HG02798 (cell line): ENCODE results near the gene SPEF1.

Experiments
- ATAC-seq: cut with Tn5 transposase; IDR thresholded peaks from one replicate; pipeline ENCODE4 v1.9.1; 2021; ENCODE audit warnings: mild to moderate bottlenecking; ENCODE audit not compliant: unreplicated experiment, poor library complexity

SPEF1 gene

DNA sequence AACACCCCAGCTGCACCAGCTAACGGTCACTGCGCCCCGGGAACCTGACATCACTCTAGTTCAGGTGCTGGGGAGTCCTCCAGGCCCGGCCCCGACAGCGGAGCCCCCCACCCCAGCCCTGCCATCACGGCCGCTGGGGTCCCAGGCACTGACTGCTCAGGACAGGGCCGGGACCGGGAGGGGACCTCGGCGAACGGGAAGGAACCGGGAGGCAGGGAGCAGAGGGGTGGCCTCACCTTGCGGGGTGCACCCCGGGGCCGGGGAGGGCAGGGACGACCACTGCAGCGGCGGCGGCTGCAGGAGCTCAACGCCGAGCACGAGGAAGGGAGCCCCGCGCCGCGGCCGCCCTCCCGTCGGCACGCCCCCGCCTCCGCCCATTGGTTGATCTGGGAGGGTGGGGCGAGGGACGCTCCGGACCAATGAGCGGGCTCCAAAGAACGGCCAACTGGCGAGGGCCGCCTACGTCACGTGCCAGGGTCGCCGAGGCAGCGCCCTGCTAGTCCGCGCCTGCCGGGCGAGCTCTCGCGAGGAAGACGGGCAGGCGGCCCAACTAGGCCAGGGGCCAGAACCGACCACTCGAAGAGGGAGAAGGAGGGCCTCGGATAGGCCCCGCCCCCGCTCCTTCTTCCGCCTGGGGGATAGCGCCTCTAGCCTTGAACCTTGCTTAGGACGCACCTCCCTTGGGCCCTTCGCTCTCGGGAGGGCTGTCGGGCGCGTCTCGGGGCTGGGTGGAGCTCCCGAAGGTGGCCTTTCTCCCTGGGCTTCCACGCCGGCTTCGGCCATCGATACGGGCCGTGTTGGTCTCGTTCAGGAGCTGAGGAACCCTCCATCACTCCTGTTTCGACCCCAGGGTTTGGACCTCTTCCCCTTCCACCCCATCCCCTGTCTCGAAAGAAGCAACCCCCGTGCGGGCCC is 13.6 kb downstream of the SPEF1 start, which contains the start of gene ADISSP:
Gene ADISSP, minus strand, starts transcription at position 327 of the 915 bp plus-strand sequence. CDS start 7,653 bp downstream, outside the sequence.
- peak; percentile 97 for ATAC-seq

DNA sequence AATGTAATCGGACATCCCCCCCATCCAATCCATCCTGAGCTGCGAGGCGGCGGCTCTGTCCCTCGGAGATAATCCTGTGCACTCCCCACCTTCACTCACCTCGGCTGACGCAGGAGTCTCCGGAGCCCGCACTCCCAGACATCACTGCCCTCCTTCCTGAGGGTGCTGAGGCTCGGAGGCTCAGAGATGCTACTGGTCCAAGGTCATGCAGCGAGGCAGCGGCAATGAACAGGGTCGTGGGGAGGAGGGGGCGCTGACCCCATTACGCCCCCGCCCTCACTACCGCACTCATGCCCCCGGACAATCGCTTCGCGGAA is 14.2 kb downstream of the SPEF1 start:
- ATAC-seq: no peak

DNA sequence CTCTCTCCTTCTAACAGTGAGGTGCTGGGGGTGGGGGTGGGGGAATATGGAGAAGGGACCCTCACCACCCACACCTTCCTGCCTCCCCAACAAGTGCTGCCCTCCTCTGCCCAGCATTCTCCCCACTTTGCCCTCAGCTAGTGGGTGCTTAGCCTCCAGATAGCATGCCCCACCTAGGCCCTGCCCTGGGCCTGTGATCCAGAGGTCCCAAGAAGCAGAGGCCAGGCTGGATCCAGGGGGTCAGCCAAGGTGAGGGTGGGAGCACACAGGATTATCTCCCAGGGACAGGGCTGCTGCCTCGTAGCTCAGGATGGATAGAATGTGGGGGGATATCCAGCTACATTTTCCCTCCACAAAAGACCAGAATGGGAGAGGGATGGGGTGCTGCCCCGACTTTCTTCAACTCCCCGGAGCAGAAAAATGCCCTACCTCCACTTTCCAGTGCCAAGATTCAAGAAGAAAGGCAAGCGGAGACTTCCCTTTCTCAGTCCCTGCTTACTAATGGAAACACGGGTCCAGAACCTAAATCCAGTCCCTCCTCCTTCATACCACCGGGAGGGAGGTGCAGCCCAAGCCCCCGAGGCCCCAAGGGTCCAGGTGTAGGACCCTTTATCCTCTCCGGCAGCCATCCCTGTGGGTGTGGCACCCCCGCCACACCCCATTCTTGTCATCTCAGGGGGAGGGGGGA is 14.7 kb downstream of the SPEF1 start:
- ATAC-seq: no peak

DNA sequence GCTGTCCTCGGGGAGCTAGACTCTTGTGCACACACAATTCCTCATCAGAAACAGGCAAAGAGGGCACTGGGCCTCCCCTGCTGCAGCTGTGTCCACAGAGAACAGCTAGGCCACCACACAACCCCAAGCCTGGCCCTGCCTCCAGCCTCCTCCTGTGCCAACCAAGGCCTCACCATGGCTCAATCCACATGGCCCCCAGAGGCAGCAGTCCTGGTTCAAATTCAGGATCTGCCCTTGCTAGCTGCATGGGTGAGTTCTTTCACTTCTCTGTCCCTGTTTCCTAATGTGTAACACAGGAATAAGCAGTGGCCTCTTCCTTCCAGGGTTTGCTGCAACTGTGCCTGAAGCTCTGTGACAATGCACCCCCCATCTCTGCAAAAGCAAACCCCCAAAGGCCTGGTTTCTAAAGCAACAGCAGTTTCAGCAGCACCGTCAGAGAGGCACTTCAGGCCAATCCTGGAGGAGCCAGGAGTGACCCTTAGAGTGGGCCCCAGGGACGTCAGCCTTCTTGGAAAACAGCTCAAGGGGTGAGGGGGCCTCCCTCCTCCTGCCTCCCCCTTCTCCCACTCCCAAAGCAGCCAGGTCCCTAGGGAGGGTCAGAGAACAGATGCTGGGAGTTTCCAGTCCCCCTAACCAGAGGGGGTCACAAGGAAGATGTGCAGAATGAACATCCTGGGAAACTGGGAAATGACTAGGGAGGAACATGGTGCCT is 15.9 kb downstream of the SPEF1 start:
- ATAC-seq: no peak

DNA sequence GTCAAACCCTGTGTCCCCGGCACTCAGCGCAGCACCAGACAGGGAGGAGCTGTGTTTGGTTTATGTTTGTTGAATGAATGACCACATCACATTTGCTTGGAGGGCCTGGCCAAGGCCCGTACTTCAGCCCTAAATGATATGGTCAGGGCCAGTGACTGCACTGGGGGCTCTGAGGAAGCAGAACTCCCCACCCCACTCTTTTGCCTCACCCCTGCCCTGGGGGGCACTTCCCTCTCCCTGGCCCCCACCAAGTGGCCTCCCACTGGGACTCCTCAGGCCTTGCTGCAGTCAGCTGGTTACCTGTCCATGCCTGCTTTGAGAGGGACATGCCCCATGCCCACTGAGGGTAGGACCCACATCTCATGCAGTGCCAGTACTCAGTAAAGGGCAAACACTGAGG is 16.6 kb downstream of the SPEF1 start:
- ATAC-seq: no peak

DNA sequence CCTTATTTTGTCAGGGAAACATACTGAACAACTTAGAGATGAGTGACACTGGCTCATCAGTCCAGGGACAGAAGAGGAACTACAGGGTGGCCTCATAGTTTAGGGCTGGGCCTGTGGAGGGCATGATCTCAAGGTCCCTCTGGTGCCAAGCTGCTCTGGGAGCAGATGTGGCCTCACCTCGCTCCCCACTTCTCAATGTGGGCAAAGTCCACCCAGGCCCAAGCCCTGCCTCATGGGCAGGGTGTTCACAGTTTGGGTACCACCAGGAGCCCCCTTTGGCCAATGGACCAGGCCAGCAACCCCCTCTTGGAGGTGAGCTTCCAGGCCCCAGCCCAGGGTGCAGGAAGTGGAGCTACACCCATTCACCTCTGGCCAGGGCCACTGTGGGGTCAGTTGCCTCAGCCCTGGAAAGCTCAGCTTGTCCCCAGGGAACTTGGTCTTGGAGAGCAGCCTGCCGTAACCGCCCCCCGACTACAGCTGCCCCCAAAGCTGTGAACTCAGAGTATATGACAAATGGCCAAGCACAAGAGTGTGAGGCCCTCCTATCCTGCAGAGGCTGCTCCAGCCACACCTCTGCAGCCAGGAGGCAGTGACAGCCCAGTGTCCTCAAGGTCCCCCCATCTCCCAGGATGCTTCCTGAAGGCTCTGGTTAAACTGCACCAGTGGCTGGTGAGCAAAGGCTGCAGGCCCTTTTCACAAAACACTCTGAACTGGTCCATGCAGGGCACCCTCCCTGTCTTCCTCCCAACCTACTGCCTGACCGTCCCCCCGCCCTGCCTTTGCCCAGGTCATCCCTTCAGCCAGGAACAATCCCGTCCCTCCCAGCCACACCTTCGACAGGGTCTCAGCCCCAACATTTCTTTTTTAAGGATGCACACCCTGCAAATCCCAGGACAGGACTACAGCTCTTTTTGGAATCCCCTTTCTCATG is 17.3 kb downstream of the SPEF1 start:
- ATAC-seq: no peak

DNA sequence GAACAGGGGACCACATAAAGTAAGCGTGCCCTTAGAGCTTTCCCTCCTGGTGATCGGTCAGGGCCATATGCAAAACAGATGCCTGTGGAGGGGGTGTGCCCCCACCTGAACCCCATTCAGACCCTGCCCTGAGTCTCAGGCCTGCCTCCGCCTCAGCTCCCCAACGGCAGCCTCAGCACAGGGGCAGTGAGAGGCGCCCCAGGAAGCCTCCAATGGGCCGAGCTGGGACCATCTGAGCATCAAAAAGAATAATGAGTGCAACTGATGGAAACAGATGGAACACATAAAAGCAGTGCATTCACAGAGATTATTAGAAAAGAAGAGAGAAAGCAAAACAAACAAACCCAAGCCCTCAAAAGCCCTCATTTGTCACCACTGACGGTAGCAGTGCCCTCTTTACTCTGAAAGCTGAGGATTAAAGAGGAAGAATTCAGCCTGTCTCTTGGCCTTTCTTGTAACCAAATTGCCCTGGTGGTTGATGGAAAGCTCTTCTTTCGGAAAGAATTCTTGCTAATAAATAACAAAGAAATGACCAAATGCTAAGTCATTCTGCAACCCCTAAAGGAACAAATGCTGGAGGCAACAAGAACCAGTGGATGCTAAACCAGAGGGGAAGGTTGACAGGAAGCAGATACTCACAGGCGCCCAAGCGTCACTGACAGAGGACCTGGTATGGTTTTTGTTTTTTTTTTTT is 20.4 kb downstream of the SPEF1 start:
- no peak for ATAC-seq

DNA sequence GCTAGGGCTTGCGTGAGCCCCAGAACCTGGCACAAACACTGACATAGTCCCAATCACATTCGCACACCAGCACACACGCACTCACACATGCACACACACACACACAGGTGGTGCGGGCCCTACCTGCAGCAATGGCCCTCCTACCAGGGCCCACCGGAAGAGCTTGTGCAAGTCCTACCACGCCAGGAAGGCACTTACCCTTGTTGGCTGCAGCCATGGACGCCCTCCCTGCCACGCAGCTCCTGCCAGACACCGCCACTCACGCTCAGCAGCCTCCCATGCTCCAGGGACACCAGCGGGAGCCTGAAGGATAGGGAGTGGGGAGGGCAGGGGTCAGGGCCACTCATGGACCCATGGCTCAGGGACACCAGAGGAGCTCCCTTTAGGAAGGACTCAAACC is 21.4 kb downstream of the SPEF1 start:
- no peak for ATAC-seq

DNA sequence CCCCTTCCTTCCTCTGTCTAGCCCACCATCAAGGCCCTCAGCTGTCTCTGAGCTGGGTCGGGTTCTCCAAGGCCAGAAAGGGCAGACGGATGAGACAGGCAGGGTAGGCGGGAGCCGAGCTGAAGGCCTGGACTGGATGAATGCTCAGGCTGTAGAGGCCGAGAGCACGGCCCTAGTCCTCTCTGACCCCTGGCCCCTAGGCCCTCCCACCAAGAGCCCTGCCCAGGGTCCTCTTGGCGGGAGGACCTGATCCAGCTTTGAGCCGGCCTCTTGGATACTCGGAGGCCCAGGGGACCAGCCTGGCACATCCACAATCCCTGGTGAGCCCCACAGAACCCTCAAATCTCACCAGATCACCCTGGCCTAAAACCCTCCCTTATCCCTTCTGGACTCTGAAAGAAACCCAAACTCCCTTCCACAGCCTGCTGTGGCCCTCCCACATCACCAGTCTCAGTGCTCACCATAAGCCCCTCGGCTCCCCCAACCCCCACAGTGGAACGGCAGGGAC is 21.9 kb downstream of the SPEF1 start:
- ATAC-seq: no peak

DNA sequence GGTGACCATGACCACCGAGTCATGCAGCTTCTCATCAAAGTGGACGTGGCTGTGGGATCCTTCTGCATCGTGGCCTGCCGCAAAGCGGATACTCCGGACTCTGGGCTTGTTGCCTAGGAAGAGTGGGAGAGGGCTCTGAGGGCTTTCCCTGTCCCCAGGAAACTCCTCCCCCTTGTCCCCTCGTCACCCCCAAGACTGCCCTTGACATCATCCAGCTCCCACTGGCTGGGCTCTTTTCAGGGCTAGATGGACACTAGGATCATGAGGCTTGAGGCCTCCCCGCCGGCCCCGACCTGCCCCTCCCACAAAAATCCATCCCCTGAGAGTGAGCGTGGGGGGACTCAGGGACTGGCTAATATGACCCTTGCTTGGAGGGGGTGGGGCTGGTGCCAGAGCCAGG is 22.7 kb downstream of the SPEF1 start:
- ATAC-seq: no peak

DNA sequence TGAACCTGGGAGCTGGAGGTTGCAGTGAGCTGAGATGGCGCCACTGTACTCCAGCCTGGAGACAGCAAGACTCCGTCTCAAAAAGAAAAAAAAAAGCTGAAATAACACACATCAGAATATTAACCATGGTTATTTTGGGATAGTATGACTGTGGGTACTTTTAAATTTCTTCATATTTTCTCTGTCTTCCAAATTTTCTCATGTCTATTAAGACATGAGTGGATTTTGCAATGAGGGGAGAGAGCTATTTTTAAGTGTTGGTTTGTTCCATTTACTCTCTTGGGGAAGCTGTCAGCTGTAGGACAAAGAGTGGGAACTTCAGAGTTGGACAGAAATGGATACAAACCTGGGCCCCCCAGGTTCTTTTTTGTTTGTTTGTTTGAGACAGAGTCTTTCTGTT is 24.0 kb downstream of the SPEF1 start:
- no peak for ATAC-seq

DNA sequence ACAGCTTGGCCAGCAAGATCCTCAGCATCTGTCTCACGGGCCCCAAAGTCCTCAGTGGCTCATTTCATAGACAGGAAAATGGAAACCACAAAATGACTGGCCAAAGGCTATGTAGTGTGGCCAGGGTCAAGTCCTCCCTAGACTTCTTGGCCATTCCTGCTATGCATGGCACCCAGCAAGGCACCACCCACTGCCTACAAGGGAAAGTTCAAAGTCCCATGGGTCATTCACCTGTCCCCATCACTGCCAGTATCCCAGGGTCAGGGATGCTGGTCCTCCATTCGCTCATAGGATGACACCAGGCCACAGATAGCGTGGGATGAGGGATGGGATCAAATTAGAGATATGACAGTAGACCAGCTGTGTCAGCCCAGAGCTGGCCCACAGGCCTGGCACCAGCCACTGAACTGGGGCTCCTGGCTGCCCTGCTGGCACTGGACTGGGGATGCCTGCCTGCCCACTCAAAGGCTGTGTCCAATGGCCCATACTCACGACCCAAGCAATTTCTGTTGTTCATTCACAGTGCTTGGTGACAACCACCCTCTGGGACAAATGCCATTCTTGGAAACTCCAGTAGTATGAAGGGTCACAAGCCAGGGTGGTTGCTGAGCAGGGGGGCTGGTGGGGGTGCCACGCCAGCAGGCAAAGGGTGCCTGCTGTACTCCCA is 25.3 kb downstream of the SPEF1 start:
- ATAC-seq: no peak

DNA sequence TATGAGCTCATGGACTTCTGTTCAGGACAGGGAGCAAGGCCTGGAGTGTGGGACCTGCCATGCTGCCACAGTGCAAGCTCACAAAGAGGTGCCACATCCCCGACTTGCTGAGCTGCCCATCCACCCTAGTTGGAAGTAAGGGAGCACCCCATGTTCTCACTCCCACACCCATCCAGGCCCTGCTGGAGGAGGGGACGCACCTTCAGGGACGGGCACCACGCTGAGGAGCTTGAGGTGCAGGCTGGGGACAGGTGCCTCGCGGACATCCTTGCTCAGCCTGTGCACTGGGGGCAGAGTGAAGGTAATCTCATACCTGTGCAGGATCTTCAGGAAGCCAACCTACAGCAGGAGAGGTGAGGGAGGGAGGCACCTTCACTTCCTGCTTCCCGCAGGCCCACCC is 26.0 kb downstream of the SPEF1 start:
- ATAC-seq: no peak

DNA sequence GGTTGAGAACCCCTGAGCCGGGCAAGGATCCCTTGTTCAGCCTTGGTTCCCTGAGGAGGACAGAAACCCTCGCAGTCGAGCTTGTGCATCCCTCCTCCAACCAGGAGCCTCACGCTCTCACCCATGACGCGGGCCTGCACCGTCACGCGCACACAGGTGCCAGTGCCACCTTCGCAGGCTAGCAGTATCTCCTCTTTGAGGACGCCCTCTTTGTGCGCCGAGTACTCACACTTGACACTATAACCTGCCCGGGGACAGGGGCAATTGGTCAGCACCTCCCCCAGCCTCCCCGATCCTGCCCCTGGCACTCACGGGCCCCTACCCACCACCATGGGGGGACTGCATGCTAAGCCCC is 27.0 kb downstream of the SPEF1 start:
- no peak for ATAC-seq

DNA sequence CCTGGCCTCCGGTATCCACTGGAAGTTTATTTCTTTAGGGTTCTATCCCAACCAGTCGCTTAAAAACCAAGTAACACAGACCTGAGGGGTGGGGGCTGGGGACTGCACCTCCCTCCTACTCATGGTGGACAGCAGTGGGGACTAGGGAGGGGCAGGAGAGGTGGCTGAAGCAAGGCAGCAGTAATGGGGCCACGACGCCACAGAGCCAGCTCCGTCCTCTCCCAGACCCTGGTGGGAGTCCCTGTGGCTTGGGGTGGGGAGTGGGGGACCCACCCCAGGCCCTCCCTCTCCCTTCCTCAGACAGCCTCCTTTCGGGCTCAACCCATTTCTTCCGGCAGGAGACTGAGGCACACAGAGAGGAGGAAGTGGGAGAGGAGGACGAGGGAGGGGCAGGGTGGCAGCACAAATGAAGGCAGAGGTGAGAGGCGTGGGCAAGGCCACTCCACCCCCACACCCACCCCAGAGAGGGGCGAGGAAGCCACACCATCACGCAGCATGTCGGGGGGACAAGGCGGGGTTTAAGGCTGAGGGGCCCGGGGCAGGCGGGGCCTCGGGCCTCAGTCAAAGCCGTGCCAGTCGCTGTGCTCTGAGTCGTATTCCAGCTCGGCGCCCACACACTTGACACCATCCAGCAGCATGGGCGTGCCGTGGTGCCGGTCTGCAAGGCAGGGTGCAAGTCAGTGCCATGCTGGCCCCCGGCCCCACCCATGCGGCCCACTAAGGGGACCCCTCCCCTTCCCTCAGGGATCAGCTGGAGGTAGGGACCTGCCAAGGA is 27.6 kb downstream of the SPEF1 start:
- no peak for ATAC-seq

DNA sequence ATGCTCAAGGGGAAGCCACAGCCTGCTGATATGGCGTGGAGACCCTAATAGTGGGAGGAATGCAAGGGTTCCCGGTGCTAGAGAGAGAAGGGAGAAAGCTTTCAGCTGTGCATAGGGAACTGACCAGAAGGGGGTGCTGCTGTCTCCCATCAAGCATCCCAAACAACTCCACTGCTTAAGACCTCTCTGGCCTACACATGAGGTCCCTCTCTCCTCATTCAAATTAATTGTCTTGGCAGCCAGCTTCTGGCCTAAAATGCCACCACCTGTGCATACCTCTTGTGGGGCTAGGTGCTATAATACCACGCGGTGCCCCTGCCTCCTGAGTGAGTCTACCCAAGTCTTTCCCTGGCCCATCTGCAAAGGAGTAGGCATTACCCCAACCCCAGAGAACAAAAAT is 28.1 kb downstream of the SPEF1 start:
- ATAC-seq: no peak

DNA sequence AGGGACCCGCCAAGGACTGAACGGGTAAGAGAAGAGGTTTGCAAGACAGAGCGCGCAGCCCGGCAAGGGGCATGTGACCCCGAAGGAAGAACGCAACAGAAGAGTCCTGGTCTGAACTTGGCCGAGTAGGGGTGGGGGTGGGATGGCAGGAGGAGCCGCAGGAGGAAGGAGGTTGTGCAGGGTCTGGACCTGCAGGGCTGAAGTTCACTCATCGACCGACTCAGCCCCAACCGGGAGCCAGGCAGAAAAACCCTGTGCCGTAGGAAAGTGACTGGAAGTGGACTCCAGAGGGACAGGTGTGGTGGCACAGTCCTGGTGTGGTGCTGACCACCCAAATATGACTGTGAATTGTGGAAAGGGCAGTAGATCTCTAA is 28.9 kb downstream of the SPEF1 start:
- ATAC-seq: no peak

DNA sequence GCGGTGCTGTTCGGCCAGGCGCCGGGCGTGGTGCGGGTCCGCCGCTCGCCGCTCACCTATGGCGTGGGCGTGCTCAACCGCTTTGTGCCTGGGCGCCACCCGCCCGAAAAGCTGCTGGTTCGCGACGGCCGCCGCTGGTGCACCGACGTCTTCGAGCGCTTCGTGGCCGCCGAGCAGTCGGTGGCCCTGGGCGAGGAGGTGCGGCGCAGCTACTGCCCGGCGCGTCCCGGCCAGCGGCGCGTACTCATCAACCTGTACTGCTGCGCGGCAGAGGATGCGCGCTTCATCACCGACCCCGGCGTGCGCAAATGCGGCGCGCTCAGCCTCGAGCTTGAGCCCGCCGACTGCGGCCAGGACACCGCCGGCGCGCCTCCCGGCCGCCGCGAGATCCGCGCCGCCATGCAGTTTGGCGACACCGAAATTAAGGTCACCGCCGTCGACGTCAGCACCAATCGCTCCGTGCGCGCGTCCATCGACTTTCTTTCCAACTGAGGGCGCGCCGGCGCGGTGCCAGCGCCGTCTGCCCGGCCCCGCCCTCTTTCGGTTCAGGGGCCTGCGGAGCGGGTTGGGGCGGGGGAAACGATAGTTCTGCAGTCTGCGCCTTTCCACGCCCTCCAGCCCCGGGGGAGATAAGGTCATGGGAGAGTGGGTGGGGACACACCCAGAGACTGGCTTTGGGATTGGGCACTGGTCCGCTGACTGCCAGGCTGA is 29.4 kb downstream of the SPEF1 start:
- ATAC-seq: no peak
